Measurements from ENCODE around the gene CDK1.
A peak's percentile ranks its signal among the peaks of the same experiment; 100 is the strongest.

Gene CDK1

DNA sequence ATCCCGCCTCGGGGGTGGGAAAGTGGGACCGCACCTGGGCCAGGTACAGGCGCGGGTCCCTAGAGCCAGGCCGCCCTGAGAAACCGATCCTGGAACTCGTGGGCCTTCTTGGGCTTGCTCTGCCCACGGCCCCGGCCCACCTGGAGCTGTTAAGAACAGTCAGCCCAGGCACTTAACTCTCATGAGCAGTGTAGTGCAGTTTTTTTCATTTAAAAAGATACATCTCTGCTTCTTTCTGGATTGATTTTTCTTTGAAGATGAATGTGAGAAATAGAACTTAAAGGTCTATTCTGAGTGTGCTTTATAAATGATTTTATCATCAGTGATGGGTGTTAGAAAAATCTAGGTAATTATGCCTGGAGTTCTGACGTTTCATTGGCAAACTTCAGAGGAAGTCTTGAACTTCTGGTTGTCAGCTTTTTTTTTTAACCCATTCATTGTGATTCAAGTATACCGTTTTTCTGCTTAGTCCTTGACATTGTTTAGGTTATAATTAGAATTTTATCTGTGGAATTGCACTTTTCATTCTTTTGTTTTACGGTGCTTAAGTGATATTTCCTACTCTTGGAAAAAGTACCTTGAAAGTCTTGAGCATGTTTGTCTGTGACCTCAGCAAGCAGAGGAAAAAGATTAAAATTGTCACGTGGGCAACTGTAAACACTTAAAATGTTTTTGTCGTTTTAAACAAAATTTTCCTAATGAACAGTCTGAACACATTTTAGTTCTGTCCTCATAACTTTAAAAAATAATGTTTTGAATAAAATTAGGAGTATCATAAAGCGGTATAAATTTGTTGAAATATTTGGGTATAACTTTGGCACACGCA, 906 bp downstream of the CDK1 start:
- no peak for FAIRE-seq

DNA sequence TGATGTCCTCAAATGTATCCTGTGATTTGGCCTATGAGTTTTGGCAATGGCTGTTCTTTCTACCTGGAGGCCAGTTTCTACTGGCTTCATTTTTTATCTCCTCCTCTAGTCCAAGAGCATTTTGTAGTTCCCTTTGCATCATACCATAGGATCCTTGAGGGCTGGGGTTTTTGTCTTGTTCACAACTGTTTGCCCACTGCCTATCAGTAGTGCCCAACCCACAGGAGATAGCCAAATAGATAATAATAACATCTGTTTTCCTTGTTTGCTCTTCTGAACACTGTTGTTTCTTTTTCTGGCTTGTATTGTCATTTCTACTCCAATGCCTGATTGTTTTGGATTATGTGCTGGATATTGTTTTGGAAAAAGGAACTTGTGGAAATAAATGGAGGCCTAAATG, 3.4 kb downstream of the CDK1 start:
- no peak for FAIRE-seq

DNA sequence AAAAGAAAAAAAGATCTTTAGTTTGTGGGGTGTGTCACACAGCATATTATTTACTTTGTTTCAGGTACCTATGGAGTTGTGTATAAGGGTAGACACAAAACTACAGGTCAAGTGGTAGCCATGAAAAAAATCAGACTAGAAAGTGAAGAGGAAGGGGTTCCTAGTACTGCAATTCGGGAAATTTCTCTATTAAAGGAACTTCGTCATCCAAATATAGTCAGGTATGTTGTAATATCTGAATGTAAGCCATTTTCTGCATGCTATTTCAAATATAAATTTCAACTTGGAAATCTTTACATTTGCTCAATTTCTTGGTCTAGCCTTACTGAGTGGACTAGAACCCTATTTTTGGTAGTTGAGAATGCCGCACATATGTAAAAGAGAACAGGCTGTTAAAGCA, 6.4 kb downstream of the CDK1 start:
- FAIRE-seq, result no peak

DNA sequence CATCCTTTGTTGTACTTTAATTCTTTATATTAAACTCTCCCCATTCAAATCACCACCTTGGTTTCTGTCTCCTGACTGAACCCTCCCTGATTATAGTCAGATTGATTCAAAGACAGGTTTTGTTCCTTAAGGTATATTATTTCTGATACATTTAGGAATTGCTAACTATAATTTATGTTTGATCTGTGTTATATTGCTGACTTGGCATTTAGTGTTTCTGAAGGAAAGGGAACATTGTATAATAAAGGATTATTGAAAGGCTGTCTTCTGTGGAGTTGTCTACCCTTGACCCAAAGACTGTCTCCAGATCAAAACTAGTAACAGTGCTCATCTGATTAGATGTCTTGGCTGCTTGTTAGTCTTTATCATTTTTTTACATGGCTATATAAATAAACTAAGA, 10.3 kb downstream of the CDK1 start:
- no peak for FAIRE-seq

DNA sequence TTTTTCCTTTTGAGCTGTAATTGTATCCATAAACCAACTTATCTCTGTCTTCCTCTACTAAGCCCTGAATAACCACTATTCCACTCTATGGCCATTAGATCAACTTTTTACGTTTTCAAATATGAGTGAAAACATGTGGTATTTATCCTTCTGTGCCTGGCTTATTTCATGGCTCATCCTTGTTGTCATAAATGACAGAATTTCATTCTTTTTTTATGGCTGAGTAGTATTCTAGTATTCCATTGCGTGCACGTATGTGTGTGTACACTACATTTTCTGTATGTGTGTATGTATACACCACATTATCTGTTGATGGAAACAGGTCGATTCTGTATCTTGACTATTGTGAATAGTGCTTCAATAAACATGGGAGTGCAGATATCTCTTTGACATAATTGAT, 11.1 kb downstream of the CDK1 start:
- FAIRE-seq, result no peak

DNA sequence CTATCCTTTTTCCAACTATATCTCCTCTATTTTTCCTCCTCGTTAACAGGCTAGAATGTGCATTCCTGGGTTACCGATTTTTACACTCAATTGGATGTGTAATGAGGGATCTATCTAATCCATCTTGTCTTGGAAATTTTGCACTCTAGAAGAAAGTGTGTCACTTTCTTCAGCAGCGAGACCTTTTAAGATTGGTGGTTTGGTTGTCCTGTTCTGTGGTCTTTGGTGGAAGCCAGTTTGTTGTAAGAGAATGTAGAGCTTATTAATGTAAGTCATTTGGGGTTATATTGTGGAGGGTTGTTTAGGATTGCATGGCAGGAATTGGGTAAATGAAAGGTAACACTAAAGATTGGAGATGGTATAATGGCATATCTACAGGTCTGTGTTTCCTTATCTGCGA, 16.7 kb downstream of the CDK1 start:
- no peak for FAIRE-seq

DNA sequence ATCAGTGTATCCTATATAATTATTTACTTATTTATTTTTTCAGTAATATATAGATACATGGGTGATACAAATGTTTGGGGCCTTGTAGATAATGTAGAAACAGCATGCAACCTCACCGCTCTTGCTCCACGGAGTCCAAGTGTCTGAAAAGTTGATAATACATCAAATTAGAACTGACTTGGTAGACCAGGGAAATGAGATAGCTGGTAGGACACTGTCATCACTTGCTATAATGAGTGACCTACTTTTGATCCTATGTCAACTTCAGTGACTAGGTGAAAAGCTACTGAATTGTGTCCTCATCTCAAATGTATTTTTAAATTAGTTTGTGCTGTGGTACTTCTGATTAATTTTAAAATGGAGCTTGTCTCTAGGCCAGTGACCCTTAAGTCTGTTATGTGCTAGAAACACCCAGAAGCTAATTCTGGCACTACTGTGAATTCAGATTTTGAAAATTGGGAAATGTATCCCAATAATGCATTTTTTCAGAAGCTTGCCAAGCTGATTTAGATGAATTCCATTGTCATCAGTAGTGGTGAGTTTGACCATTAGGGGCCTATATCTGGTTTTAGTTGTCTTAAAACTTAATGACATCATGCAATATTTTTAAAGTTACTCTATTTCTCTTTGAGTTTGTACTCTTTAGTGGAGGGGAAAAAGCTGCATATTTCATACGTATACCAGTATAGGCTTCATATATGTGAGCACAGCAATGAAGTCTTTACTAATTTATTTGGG, 17.4 kb downstream of the CDK1 start:
- no peak for FAIRE-seq

DNA sequence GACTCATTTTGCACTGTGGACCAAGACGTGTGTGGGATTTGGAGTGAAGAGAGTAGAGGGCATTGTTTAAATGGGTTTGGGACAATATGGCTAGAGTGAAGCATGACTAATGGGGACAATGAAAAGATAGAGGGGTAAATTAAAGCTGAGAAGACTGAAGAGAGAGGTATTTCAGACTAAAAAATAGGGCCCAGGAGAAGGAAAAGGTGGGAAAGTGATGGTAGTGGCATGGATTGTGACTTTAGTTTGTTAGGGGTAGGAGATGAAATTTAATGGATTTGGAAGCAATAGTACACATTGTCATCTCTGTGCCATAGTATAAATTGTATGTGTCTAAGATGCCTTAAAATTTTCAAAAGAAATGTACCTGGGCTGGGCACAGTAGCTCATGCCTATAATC, 18.2 kb downstream of the CDK1 start:
- no peak for FAIRE-seq

DNA sequence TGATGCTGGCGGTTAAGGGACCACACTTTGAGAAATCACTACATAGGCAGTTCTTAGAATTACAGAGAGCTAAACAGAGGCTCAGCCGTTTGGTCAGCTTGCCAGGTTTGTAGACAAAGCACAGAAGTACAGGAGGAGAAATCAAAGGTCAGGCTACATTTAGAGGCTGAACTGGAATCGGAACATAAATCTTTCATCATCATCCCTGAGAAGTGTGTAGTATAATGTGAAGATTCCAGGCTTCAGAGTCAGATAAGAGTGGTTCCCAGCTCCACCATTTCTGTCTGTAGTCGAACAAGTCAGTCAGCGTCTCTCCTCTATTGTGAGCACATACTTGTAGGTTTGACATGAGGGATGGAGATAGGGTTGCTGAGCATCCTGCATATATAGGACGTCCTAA, 18.9 kb downstream of the CDK1 start:
- FAIRE-seq, result no peak

DNA sequence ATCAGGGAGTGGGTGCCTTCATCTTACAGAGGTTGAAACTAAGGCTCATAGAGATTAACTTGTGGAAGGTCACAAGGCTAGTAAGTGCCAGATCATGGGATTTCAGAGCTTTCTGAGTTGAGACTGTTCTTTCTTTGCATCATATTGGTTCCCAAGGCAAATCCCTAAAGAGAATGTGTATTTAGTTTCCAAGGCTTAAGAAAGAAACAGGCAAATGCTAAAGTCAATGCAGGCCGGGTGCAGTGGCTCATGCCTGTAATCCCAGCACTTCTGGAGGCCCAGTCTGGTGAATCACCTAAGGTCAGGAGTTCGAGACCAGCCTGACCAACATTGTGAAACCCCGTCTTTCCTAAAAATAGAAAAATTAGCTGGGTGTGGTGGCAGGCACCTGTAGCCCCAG, 19.8 kb downstream of the CDK1 start:
- FAIRE-seq, result no peak

DNA sequence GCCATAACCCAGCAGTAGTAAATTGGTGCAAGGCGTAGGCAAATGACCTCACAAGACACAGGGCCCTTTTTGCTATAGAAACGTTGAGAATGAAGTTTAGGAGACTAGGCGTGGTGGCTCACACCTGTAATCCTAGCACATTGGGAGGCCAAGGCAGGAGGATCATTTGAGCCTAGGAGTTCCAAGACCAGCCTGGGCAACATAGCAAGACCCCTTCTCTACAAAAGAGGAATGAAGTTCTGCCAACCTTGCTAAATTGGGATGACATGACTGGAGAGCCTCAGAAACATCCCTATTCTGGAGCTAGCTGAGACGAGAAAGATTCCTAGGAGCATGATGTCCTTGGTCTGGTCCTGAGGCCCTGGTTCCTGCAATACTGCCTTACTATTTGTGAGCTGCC, 20.6 kb downstream of the CDK1 start:
- no peak for FAIRE-seq

DNA sequence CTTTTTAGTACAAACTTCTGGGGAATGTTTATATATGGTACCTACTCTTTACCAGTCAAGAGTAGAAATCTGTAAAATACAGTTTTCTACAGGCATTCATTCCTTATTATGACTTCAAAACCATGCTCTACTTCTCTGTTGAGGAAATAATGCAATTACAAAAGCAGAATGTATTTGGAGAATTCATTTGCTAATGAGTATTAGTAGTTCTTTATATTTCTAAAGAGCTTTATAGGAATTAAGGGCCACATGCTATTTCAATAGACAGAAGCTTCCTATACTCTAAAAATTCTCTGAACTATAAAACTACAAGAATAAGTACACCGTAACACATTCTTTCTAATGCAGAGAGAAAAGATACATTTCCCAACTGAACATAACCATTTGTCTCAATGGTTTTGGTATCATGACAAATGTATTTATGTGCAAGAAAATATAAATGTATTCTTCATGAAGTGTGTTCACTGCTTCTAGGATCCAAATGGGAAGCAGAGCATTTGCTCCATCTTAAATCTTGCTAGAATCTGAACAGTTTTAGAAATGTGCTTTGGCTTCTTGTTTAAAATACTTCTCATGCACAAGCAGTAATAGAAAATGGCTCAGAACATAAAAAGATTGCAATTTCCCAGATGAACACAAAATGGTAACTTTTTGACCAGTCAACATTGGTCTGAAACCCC, 21.8 kb downstream of the CDK1 start:
- no peak for FAIRE-seq

DNA sequence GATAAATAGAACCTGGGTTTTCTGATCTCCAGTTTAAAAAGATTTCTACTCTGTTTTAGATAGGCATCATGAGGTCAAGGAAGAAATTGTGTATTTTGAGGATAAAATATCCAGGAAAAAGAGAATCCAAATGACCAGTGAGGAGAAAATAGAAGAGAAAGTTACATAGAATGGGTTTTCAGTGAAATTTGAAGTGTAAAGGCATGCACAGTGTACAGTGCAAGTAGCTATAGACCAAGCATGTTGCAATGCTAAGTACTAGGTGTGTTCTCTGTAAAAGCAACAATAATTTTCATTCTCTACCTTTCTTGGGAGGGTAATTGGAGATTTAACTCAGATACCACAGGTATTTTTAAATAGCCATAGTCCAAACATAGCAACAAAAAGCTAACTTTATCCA, 22.6 kb downstream of the CDK1 start:
- no peak for FAIRE-seq

DNA sequence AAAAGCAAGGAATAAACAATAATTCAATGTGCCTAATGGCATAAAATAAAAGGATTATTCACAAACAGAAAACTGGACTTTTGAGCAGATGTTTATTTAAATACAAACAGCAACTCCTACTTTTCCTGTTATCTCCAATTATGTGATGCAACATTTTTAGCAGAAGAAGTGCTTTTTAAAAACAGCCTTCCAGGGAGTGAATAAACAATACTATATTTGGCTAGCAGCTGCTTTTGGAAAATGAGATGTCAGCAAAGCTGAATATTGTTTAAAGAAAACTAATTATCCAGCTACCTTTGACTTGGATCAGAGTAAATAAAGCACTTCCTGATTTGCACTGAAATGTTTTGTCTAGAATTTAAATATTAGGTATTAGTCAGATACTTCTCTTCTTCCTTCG, 23.2 kb downstream of the CDK1 start:
- peak; percentile 98 for FAIRE-seq

DNA sequence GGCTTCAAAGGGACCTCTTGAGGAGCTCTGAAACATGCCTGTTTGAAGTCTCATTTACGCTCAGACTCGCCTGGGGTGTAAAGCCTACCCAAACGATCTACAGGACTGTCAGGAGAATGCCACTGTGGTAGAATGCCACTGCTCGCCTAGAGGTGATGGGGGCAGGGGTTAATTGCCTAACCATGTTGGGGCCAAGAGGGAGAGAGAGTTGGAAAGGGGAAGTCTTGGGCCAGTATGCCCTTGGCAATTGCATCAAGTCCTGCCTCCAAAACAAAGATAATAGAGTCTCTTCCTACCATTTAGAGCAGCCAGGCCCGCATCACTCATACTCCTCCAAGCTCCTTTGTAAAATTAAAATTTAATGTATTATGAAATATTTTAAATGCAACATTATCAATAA, 25.2 kb downstream of the CDK1 start:
- FAIRE-seq, result no peak

DNA sequence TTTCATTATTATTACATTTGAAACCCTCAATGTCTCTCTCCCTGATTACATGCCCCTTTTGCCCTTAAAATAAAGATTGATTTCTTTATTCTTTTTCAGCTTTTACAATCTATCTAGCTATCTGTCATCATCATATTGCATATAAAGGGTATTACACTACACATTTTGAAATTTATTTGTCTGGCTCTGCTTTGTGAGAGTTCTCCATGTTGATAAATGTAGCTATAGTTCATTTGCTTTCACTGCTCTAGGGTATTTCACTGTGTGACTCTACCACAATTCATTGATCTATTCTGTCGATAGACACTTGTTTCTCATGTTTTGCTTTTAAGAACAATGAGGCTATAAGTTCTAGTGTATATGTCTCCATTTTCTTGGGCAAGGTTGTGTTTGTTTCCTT, 25.6 kb downstream of the CDK1 start:
- no peak for FAIRE-seq

DNA sequence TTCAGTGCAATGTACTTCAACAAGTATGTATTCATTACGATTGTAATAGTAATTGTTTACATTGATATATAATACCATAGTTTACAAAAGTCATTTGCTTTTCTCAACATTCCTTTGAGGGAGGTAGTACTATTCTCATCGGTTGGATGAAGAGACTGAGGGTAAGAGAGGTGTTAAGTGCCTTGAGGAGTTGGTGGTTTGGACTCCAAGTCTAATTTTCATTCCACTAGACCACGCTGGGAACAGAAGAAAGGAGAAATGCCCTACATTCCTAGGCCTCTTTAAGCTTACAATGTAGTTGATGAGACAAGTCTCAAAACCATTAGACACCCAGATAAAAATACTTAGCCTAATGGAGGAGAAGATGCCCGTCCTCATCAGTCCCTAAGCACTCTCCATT, 28.6 kb downstream of the CDK1 start:
- no peak for FAIRE-seq

DNA sequence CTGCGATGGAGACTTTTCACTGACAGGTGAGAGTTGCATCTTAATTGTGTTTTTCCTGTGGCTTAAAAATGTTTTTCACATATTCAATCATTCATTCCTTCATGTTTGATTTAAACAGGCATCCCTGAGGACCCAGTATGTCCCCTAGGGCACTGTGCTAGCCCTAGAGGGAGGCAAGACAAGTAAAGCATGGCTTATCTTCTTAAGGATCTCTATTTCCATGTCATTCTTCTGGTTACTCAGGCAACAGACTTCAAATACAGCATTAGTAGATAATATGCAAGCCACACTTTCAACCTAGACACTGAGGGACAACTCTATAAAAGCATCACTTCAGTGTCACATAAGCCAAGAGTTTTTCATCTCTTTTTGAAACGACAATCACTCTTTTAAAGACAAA, 29.2 kb downstream of the CDK1 start:
- no peak for FAIRE-seq

DNA sequence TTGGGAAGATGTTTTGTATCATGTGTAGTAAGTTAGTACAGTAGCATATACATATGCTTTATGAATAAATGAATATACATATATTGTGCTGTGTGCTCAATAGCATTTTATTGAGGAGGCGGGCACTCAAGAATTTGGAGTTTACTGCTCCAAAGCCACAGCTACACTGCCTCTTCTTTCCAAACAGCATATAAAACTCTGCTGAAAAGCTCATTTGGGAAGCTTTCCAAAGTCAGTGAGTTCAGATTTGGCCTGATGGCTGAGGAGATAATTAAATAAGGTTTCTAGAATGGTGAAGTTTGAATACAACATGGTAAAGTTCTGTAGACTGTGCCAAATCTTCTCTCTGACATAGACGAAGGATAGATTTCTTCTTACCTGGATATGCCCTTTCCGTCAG, 29.8 kb downstream of the CDK1 start:
- FAIRE-seq, result no peak

DNA sequence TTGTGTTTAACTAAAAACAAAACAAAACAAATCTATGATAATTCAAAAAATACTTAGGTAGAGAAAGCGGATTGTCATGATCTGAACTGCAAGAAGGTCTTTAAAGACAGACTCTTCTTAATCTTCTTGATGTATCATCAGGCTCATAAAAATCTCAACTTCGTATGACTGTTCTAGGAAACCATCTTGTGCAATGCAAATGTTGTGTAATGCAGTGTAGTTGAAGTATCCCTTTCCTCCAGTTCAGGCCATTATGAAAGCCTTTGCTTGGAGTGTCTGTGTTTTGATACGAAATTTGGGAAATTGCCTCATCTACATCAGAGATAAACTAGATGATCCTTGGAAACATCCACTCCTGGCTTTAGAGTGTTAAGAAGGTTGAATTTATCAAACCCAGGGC, 30.9 kb downstream of the CDK1 start:
- FAIRE-seq, result no peak

DNA sequence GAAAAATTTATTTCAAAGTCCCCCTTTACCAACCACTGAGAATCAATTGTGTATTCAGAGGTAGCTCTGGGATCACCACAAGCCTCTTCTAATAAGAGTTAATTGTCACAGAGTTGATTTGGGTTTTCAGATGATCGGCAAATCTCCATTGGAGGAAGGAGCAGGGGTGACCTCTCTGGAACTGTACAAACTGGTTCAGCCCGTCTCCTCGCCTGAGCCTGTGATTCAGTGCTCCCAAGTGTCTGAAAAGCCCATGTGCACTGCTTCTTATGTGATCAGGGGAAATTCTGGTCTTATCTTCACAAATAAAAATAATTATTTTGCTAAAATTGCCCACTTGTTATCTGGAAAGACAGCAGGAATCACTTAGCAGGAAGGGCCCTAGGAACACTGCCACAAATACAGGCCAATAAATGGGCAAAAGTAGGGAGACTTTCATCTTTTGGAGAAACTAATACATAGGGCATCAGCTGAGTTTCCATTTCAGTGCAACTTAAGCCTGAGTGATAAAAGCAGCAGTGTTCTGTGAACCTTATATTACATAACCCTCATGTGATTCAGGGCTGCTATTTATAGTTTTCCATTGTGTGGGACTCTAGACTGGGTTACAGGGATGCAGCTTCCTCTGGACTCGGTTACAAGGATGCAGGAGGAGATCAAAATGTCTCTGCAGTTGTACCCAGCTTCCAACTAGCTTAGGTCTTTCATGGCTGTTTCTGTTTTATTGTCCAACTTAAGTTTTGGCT, 32.3 kb downstream of the CDK1 start:
- peak; percentile 76 for FAIRE-seq

DNA sequence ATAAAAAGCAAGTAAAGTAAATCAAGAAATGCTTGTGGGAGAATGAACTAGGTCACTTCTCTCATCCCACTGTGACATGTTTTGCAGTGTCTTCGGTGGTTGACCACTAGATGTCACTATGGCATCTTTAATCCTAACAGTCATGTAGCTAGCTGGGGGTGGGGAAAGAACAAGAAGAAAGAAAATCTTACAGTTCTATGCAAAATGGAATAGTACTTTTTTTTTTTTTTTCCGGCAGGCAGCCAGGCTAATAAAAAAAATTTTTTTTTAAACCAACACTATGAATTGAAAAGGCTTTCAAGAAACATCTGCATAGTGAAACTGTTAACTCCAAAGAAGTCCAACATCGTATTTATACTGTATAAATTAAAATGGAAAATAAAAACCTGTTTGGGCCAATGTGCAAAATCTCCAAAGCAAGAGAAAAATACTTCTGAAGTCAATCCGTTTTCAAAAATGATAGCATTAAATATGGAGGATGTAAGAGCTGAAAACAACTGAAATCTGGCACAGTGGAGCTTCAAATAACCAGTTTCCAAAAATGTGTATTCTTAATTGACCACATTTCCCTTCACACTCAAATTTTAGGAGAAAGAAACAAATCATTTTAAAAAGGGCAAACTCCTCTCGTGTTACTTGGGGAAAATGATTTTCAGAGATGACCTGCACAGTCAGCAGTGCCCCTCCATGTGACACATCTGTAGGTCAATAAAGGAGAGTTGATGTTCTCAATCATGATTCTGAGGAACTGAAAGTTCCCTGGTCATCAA, 38.5 kb downstream of the CDK1 start:
- peak; percentile 100 for FAIRE-seq

DNA sequence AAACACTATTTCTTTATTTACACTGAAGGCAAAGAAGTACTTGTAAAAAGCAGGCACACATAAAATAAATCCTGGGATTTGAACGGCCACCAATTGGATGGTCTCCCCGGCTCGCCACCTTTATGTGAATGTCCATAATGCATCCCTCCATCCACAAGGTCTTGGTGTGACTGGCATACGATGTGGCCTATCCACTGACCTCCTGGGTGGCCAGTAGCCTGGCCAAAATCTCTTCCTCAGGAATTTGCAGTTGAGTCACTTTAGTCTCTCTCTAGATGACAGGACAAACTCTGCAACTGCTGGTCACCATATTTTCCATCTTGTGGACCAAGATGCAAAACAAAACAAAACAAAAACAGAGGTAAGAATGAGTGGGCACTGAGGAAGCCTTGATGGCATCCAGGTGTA, 39.1 kb downstream of the CDK1 start:
- FAIRE-seq, result no peak

Measured in islet of Langerhans (tissue), 1 donor.